ENCODE data around the gene ST3GAL6.

The ST3GAL6 gene

DNA sequence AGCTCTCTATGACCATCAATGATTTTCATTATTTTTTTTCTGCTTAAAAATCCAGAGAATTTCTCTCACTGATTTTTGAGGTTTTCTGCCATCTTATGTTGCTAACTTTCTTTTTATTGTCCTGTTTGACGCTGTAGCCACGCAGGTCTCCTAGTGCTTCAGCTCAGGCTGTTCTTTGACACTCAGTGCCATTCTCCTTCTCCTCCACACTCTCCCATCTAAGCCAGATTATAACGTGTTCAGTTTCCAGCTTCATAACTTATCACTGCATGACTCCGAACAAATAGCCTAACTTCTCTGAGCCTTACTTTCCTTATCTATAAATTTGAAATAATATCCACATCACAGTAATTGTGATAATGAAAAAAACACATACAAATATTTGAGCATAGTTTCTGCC lies 22.8 kb upstream of the ST3GAL6 start:
- no peak for DNase-seq

DNA sequence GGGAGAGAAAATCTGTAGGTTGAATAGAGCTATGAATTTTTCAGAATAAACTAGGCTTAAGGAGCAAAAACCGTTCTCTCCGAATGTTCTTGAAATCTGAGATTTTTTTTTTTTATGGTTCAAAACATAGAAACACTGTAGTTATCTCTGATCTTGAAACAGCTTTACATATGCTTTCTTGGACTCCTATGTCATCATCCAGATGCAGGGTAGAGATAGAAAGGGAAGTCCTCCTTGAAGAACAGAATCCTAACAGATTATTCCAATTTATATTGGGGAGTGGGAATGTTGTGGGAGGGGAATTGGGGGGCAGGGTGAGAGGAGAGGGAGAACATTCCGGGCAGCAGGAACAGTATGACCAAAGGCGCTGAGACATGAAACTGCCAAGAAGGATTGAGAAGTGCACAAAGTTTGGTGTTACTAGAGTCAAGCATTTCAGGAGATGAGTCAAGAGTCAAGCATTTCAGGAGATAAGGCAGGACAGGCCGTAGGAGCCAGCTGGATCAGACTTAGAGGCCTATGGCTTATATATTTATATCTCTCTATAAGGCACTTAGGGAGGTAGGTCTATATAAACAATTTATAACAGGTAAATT lies 21.9 kb upstream of the ST3GAL6 start:
- DNase-seq = no peak

DNA sequence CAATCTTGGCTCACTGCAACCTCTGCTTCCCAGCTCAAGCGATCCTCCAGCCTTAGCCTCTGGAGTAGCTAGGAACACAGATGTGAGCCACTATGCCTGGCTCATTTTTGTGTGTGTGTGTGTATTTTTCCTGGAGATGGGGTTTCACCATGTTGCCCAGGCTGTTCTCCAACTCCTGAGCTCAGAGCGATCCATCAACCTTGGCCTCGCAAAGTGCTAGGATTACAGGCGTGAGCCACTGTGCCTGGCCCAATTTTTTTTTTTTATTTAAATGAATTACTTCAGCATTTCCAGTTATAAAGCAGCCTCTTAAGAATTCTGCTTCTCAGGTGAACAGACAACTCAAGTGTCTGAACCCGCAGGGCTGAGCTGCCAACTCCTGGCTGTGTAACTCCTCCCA lies 20.1 kb upstream of the ST3GAL6 start:
- no peak for DNase-seq

DNA sequence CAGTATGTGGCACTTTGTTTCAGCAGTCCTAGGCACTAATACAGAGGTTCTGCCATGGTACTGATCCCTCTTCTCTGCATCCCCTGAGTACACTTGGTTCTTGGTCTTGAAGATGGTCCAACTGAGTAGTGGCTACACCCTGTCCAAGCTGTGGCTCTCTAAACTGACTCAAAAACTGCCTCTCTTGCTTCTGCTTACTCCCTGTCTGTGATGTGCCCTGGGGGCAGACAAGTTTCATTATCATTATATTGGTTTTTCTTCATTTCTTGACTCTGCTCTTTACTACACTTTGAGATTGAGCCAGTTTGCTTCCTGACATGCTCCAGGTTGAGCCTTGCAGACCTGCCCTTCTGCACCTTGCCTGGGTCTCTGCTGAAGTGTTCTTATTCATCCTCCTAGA lies 18.9 kb upstream of the ST3GAL6 start:
- DNase-seq = no peak

DNA sequence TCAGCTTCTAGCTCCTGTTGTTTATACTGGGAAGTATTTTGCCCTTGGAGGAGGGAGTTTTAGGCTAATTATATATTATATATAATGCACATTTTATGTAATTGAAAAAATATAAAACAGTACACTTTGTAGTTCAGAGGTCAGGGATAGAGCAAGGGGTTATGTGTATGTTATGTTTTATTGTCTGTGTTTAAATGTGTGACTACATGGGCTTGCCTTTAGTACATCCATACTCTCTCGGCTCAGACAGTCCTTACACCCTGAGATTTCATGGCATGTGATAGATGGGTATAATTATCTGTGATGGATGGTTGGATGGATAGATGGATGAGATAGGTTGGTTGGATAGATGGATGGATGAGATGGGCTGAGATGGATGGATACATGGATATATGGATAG lies 17.4 kb upstream of the ST3GAL6 start:
- DNase-seq = no peak

DNA sequence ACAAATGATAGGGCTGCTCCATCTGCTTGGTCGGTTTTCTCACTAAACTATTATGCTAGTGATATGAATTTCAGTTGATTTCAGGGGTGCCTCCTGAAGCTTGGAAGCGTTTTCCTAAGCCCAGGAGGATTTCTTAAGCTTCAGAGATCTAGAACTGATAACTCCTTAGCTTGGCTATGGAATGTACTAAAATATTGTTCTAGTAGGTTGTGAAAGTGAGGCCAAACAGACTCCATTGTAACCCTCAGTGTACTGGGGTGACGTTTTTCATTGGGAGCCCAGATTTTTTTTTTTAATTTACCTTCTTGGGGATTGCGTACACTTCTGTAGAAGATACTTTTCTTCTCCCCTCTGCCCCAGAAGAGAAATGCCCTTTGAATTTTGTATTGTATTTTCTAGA lies 17.0 kb upstream of the ST3GAL6 start:
- DNase-seq = no peak

DNA sequence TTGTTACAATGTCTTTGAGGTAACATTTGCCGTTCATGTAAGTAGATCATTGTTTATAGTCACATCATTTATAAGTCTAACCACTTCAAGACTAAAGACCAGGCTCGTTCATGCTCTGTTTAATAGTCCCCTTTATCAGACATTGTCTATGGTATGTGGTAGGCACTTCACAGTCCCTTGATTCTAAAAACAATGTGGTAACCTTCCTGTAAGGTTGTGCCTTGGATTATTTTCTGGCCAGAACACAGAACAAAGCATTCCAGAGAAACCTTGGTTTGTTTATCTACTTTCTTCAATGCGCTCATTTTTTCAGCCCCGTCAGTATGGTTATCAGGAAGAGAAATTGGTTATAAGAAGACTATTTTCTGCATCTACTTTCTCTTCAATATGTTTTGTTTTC lies 16.3 kb upstream of the ST3GAL6 start:
- DNase-seq = no peak

DNA sequence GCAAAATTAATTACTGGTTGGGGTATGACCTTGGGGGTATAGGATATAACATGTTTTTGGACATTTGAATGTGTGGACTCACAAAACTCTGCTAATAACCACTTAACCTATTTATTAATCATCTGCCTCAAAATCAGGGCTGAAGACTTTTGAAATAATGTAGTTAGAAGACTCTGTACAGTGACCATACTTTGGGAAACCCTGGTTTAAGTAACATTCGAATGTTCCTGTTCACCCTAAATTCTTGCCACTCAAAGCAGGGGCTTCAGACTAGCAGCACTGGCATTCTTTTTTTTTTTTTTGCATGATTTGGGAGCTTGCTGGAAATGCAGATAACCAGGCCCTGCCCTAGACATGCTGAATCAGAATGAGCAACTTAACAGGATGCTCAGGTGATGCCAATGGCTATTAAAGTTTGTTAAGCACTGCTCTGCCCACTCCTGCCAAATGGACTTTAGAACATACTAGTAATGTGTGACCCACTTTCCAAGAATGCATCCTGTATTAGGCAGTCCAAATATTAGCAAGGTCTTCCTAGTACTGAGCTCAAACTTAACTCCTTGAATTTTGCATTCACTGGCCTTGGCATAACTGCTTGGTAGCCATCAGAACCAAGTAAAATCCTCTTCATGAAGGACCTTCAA lies 12.7 kb upstream of the ST3GAL6 start:
- DNase-seq = no peak

DNA sequence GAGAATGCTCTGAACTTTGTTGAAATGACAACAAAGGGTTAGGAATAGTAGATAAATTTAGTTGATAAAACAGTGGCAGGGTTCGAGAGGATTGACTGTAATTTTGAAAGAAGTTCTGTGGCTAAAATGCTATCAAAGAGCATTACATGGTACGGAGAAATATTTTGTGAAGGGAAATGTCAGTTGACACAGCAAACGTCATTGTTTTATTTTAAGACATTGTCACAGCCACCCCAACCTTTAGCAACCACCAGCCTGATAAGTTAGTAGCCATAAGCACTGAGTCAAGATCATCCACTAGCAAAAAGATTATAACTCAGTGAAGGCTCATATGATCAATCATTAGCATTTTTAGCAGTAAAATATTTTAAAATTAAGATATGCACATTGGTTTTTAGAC lies 8.7 kb upstream of the ST3GAL6 start:
- DNase-seq = no peak

DNA sequence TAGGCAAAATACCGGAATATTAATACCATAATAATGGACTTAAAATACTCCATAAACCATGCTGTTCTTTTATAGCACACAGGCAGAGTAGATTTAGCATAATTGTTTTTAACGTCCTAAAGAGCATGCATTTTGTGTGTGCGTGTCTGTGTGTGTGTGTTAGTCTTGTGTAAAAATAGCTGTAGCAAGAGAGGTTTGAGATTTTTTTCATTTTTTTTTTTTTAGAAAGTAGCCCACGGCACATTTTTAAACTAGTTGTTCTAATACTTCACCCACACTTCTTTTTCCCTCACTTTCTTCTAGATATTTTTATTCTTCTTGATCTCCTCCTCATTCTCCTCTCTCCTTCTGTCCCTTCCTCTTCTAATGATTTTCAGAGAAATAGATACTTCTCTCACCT lies 7.5 kb upstream of the ST3GAL6 start:
- DNase-seq = no peak

DNA sequence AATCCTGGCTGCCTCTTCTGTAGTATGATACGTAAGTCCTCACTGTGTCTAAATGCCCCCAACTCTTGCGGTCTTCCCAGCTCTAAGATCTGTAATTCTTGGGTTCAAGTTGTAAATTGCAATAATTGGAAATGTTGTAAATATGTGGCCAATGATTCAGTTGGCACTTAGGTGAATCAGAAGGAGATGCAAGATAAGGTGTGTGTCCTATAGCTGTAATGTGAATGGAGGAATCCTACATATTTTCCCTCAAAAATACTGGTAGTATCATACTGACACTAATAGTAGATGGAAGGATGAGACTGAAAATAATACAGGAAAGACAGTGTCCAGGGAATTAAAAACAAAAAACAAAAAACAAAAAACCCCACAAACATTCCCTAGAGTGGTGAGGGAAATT lies 3.5 kb upstream of the ST3GAL6 start:
- DNase-seq = no peak

DNA sequence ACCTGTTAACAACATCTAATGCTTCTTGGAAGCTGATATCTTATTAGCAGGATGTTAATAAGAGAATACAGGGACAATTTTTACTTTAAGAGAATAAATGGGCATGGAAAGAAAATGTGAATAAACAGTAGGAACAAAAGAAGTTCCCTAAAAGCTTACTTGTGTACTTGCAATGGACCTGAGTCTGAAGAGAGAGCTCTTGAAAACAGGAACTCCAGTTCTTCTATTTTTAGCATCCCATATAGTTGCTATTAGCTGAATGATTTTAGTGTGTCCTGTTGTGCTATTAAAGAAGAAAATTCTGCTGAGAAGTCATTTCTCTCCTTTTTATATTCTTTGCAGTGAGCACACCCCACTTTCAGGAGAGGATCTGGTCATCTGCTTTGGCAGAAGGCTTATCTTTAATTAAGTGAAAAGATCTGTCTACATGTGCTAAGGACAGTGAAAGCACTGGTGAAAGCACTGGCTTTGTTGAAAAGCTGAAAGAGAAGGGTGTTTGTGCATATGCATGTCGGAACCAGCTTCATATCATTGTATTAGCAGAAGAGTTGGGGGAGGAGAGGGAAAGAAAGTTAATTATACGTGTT lies 1.4 kb upstream of the ST3GAL6 start:
- no peak for DNase-seq

DNA sequence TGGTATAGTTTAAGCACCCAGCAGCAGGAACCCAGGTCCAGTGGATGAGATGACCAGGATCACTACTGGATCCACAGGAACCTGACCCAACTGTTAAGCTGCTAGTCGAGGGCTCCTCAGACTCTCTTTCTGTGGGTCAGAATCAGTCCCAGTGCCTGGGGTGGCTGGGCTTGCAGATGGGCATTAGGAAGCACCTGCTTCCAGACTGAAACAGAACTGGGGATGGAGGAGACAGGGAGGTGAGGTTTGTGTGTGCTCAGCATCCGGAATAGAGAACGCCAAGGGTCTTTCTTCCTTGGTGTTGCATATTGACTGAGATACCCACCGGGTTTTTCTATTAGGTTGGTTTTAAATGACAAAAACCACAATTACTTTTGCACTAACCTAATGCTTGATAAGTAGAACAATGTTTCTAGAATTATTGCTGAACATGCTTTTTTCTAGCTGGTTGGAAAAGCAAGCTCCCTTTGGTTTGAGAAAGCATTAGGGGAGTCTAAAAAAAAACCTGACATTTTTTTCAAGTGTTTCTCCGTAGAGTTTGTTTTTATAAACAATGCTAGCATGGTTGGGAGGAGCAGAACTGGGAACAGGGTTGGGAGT lies 779 bp downstream of the ST3GAL6 start:
- DNase-seq = no peak

DNA sequence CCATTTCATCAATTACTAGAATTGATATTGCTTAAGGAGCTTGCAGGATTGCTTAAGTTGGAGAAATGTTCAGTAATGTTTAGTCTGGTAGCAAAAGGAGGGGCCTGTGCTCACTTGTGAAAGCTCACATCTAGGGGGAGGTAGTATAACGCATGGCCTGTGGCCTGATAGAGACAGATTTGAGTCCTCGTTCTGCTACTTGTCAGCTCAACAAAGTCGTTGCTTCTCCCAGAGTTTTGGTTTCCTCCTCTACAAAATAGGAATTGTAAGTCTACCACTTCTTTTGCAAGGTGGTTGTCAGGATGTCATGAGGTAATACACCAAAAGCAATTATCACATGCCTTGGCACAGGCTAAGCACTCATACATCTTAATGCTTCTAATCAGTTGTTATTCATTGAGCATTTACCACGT lies 1.3 kb downstream of the ST3GAL6 start:
- DNase-seq = no peak

DNA sequence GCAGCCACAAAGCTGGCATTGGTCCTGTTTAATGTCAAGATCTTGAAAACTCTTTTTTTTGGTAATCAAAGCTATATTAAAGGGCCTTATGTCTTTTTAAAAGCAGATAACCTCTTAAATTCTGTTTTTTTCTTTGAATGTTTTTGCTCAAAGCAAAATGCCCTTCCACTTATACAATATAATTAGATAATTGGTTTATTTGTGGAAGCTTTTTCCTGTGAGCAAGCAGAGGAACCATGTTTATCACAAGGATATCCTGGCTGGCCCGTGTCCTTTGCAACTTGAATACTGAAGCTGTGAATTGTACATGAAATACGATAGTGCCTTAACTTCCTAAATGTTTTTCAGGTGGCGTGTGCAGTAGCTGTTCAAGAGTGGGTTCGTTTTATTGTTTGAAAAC lies 2.6 kb downstream of the ST3GAL6 start:
- DNase-seq = no peak

DNA sequence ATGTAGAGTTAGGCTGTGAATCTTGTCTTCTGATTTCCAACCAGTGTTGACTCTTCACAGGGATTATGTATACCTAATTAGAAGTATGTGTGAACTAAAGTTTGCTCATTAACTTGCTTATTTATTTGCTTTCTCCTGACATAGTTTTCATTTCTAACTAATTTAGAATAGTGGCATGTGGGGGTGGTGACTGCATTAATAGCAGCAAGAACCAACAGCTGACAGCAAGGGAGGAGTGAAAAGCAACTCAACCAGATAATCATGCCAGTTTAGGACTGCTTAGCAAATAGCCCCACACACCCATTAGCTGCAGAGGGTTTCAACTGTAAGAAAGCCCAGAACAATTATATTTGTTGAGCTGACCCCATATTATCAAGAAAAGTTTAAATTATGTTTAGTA lies 3.8 kb downstream of the ST3GAL6 start:
- no peak for DNase-seq

DNA sequence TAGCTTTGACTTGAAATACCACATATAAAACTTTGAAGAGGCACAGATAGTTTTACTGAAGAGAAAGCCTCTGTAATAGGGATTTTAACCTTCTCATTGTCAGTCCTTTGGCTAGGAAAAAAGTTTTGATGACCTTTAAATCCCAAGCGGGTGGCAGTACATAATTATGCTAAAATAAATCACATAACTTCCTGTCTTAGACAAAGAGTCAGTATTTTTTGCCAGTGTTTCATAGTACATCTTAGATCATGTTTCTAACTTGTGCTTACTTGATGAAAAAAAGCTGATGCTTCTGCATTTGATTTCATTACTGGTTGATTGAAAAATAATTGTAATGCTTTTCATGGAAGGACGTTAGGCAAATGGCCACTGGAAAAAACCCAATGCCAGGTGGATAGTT lies 5.8 kb downstream of the ST3GAL6 start:
- DNase-seq = no peak

DNA sequence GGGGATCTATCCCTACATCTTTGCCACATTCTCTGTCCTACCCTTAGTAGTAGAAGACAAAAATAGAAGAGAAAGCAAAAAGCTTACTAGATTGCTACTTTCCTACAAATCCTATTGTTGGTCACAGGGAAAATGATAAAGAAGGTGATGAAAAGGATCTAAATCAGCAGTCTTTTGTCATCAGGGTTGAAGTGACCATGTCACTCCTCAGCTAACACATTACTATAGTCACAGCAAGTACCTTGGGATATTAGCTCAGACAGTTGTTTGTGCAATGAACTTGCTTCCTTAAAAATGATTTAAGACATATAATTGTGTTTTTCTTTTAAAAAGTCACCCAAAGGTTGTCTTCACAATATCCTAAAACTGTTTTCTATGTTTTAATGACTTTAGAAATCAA lies 6.3 kb downstream of the ST3GAL6 start:
- no peak for DNase-seq

DNA sequence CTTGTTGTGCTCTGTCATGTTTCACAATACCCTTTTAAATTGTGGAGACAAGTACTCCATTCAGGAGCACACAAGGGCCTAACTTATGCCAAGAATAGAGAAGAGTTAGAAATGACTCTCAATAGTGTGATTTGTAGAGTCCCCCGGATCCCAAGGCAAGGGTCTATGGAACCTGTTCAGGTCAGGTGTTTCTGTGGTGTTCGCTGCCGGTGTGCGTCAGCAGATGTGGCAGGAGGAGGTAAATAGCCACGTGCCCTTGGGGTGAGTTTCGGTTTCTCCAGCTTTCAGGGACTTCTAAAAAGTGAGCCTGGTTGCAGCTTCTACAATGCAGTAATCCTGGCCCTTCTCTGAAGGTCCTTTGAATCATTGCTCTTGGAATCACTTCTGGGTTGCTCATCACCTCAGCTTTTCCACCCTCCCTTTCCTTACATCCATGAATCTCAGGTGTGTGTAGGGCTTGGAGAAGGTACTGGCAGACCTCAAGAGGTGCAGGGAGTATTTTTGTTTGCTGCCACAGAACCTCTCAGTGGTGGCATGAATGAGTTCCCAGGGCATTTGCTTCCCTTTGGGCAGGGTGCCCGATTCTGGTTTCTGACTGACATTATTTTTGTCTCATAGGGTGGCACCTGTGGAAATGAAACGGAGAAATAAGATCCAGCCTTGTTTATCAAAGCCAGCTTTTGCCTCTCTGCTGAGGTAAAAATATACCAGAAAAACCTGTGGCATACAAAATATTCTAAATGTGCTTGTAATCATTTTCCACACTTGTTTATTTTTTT lies 7.3 kb downstream of the ST3GAL6 start:
- DNase-seq = no peak

DNA sequence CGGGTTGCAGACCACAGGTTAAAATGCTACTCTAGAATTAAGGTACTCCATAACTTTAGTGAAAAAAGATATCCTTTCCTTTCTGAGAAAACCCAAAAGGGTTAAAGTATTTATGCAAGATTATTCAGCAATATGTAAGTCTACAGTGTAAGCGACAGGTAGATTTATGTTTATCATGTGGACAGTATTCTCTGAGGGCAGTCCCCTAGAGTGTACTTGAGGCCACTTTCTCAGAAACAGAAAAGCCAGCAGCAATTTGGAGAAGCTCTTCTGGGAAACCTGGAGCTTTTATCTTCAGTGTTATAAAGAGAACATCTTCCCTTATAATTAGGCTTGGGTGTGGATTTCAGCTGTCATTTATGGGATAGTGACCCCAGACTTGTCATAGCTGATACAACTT lies 8.9 kb downstream of the ST3GAL6 start:
- DNase-seq = no peak

DNA sequence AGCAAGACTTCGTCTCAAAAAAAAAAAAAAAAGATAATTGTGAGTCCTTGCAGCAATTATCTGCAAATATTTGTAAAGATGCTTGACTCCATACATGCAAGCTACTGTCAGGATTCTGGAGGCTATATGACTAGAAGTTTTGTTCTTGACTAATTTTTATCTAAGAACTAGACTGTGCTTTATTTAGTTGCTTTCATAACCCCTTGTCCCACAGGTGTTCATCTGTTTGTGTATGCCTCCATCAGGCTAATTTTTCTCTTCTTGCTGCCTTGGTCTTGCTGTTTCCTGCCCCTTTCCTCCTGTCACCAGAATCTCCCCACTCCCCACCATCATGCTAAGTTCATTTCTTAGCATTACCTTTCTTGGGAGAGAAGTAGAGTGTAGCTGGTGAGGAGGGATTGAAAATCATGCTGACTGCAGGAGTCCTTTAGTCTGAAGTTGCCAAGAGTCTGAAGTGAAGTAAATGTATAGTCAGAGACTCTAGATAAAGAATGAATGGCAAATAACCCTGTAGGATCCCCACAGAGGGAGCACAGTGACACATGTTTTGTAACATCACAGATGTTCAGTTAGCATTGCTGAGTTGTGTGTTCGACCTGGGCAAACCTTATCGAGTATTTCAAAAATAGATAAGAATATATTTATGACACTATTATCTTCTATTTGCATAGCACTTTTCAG lies 12.5 kb downstream of the ST3GAL6 start:
- DNase-seq = no peak

DNA sequence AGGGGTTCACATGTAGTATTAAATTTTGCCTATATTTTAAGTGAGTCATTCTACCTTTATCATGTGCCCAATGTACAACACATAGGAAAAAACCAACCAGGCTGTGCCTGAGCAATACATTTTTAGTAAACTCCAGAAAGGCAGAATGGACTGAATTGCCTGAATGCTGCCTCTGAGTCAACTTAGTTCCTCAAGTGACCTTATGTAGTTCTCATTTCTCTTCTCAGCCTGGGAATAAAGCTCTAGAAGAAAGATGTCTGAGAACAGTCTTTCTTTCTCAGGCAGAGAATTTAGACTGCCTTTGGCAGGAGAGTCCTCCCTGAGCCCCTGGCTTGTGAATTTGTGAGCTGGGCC lies 13.0 kb downstream of the ST3GAL6 start:
- DNase-seq = no peak

DNA sequence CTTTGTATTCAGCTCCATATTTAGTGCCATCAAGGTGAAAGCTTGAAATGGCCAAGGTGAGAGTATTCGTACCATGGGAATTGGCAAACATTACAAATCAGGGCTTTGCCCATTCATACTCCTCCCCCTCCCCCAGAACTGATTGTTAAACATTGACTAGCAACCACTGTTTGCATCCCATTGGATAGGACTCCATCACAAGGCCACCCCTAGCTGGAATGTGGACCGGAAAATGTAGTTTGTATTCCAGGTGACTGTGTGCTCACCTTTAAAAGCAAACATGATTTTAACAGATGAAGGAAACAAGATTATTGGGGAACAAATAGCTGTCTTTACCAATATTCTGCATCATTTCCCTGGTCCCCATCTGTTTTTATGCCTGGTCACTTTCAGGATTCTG lies 14.1 kb downstream of the ST3GAL6 start:
- DNase-seq = no peak
